ENCODE measurements around the gene SEZ6L2.

SEZ6L2 gene

GRCh38 chr16:29831490-29831889 lies 67.9 kb downstream of the SEZ6L2 start:
- TF ChIP-seq, protein P1, sequence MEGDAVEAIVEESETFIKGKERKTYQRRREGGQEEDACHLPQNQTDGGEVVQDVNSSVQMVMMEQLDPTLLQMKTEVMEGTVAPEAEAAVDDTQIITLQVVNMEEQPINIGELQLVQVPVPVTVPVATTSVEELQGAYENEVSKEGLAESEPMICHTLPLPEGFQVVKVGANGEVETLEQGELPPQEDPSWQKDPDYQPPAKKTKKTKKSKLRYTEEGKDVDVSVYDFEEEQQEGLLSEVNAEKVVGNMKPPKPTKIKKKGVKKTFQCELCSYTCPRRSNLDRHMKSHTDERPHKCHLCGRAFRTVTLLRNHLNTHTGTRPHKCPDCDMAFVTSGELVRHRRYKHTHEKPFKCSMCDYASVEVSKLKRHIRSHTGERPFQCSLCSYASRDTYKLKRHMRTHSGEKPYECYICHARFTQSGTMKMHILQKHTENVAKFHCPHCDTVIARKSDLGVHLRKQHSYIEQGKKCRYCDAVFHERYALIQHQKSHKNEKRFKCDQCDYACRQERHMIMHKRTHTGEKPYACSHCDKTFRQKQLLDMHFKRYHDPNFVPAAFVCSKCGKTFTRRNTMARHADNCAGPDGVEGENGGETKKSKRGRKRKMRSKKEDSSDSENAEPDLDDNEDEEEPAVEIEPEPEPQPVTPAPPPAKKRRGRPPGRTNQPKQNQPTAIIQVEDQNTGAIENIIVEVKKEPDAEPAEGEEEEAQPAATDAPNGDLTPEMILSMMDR (IDR thresholded peaks at IDR 0.05) = no peak

DNA sequence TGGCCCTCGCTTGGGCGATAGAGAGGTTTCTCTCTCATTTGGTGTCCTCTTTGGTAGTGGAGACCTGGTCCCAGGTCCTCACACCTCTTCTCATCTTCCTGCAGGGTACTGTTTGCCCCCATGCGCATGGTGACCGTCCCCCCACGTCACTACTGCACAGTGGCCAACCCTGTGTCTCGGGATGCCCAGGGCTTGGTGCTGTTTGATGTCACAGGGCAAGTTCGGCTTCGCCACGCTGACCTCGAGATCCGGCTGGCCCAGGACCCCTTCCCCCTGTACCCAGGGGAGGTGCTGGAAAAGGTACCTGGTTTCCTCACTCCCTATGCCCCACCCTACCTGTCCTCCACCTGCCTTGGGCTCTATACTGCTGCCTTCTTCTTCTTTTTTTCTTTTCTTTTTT lies 68.6 kb downstream of the SEZ6L2 start:
- TF ChIP-seq, protein P1 (IDR thresholded peaks at IDR 0.05) = no peak

GRCh38 chr16:29826342-29826695 lies 73.0 kb downstream of the SEZ6L2 start:
- TF ChIP-seq, protein P1 (IDR thresholded peaks at IDR 0.05) = no peak

- TF ChIP-seq, protein P1 (IDR thresholded peaks at IDR 0.05) = no peak
These were observed 74.0 kb downstream of the SEZ6L2 start for GRCh38 chr16:29825145-29826044.

DNA sequence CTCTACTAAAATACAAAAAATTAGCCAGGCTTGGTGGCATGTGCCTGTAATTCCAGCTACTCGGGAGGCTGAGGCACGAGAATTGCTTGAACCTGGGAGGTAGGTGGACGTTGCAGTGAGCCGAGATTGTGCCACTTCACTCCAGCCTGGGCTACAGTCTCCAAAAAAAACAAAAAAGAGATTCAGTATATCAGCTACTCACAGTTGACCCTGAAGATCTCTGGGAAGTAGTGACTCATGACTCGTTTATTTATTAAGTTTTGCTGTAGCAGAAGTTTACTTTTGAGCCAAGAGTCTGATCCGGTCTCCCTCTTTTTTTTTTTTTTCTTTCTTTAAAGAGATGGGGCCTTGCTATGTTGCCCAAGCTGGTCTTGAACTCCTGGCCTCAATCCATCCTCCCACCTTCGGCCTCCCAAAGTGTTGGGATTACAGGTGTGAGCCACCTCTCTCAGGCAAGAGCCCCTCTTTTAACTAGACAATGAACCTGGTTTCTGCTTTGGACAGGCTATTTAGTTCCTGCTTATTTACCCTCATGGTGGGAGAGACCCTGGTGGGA lies 74.7 kb downstream of the SEZ6L2 start:
- TF ChIP-seq, protein P1 (IDR thresholded peaks at IDR 0.05) = no peak

DNA sequence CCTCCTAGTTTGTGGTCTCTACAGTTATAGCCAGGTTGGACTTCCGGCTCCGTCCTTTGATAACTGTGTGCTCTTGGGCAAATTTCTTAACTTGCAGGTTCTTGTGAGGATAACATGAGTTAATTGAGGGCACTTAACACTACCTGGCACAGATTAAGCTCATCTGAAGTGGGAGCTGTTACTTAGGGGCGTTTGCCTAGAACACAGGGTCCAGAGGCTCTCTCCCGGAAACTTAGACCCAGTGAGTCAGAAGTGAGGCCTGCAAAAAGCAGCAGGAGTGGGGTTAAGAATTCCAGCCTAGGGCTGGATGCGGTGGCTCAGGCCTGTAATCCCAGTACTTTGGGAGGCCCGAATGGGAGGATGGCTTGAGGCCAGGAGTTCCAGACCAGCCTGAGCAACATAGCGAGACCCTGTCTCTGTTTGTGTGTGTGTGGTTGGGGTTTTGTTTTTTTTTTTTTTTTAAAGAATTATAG lies 77.7 kb downstream of the SEZ6L2 start:
- TF ChIP-seq, protein P1 (IDR thresholded peaks at IDR 0.05) = no peak

All from LNCAP (cell line).